ENCODE measurements around the gene EPG5.
"Not testable (repeated sequence)": the region's sequence is repeated elsewhere in the genome, so short reads cannot be mapped to it uniquely, and the experiment has no call there.

The EPG5 gene

GRCh38 chr18:45864081-45864480 is 103.0 kb downstream of the EPG5 start:
- DNase-seq, result no peak

GRCh38 chr18:45863469-45863868 is 103.7 kb downstream of the EPG5 start:
- DNase-seq, result no peak

- DNase-seq, result no peak
Measured at GRCh38 chr18:45861926-45862325, 105.2 kb downstream of the EPG5 start.

GRCh38 chr18:45860971-45861370 is 106.2 kb downstream of the EPG5 start:
- no peak for DNase-seq

DNA sequence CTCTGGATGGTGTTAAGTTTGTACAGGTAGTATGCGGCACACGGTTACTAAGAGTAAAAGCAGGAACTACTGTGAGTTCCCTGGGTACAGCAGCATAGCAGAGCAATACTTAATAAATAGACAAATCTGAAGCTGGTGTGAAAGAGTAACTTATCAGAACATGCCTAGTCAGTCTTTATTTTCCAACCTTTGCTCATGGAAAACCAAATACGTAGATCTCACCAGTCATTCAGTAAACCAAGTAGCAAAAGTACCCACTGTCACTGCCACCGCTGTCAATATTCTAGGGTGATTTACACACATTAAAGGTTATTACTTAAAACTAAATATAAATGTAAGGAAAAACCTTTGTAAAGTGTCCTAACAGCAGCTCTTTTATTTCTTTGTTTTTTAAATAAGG is 106.6 kb downstream of the EPG5 start:
- DNase-seq, result no peak

- DNase-seq, result no peak
Measured at GRCh38 chr18:45859334-45859733, 107.8 kb downstream of the EPG5 start.

DNA sequence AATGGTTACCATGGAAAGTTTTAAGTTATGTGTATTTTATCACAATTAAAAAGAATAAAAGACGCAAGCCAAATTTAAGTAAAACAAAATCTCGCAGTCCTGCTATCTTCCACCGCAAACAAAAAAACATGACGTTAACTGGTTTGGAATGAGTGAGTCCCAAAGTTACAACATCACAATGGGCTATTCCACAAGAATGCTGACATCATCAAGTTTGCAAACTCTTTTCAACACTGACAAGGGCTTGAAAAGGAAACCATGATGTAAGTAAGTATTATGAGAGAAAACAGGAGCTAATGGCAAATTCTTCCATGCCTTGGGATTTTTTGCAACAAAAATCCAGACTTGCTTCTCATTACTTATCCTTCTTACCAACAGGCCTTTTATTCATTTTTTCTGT is 110.6 kb downstream of the EPG5 start:
- DNase-seq, result no peak

- no peak for DNase-seq
Measured at GRCh38 chr18:45854036-45854586, 113.0 kb downstream of the EPG5 start.

DNA sequence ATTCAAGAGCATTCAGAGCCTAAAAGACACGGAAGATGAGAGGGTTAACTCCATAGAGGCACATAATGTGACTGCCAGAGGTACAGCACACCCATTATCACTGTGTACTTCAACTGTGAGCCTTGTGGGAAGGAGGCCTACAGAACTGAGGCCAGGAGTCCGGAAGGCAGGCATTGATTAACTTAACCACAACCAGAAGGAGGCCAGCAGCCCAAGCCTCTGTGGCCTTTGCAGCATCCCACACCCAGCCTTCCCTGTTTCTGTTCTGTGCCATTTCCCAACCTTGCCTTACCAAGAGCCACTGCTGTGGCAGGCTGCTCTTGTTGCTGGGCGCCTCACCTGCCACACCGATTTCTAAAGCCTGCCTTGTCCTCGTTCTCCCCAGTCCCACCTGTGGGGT is 114.5 kb downstream of the EPG5 start:
- no peak for DNase-seq

DNA sequence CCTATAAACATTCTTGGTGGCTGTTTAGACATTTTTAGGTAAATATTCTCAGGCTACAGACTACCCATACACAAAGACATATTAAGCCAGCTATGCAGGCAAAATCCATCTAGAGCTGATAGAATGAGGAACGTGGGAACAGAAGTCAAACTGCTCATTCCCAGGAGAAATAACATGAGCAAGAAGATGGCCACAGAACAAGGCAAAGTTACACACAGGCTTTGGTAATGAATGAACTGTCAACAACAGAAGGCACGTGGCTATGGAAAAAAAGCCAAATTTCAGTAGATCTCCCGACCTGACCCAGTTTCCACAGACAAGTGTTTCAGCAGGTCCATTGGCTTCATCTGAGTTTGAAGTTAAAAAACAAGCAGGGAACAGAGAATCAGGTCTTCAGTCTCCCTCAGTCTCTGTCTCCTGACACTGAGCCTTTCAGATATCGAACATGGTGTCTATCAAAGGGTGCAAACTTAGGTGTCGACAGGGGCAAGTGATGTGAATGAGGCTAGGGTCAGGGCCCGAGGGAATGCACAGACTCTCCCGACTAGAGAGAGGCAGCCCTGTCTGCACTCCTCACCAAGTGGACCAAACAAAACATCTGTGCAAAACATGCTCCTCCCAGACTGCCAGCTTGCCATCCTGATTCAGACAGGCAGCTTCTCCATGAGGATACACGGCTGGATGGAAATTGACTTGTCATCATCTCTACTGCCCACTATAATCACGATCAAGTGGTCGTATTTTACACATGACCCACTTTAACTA is 115.8 kb downstream of the EPG5 start:
- no peak for DNase-seq

GRCh38 chr18:45850021-45850420 is 117.1 kb downstream of the EPG5 start:
- DNase-seq, result no peak

- DNase-seq, result no peak
Measured at GRCh38 chr18:45849529-45849928, 117.6 kb downstream of the EPG5 start.

DNA sequence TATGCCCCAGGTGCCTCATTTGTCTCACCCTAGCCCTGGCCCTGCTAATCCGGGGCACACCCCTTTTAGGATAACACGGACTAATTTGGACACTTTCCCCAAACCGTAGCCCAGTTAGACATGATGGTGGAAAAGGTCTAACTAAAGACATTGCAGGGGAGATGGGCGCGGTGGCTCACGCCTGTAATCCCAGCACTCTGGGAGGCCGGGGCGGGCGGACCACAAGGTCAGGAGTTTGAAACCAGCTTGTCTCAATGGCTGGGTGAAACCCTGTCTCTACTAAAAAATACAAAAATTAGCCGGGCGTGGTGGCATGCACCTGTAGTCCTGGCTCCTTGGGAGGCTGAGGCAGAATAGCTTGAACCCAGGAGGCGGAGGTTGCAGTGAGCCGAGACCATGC is 118.5 kb downstream of the EPG5 start:
- not testable (repeated sequence) for DNase-seq

- no peak for DNase-seq
Measured at GRCh38 chr18:45847119-45847518, 120.0 kb downstream of the EPG5 start.

- no peak for DNase-seq
Measured at GRCh38 chr18:45845410-45845809, 121.7 kb downstream of the EPG5 start.

GRCh38 chr18:45844938-45845337 is 122.2 kb downstream of the EPG5 start:
- no peak for DNase-seq

DNA sequence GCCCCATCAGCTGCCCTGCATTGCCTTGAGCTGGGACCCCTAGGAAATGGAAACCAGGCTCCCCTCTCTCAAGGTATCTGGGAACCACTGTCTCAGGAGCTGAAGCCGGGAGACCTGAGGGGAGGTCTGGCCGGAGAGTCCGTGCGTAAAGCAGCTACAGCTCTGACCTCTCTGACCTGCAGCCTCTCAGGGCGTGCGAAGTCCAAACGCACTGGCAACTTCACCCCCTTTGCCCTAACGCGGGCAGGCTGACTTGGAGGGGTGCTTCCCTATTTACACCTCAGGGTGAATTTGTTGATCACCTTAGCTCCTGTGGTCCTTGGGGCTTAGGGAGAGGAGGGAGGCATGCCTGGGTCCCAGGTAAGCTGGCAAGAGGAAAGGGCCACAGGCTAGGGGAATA is 124.1 kb downstream of the EPG5 start:
- DNase-seq, result no peak

- no peak for DNase-seq
Measured at GRCh38 chr18:45841765-45842442, 125.2 kb downstream of the EPG5 start.

- DNase-seq, result no peak
Measured at GRCh38 chr18:45841060-45841764, 125.9 kb downstream of the EPG5 start.

GRCh38 chr18:45839414-45840395 is 127.4 kb downstream of the EPG5 start:
- DNase-seq, result no peak

DNA sequence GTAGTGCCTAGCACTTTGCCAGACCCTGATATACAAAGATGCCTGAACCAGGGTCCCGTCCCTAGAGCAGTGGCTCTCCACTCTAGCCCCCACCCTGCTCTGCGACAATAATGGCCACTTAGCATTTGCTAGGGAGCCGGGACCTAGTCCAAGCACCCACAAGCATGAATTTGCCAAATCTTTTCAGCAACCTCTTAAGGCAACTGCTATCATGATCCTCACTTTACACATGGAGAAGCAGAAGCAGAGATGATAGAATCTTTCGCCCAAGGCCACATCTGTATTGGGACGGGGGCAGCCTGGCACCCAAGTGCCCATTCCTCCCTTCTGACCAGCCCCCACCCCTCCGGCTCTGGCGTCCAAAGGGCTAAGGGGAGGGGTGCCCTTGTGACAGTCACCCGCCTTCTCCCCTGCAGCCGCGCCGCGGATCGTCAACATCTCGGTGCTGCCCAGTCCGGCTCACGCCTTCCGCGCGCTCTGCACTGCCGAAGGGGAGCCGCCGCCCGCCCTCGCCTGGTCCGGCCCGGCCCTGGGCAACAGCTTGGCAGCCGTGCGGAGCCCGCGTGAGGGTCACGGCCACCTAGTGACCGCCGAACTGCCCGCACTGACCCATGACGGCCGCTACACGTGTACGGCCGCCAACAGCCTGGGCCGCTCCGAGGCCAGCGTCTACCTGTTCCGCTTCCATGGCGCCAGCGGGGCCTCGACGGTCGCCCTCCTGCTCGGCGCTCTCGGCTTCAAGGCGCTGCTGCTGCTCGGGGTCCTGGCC is 128.6 kb downstream of the EPG5 start:
- no peak for DNase-seq

All from activated T-cell treated with anti-CD3 and anti-CD28 coated beads, Interleukin-2, amount 50 U/mL, for 1 hour (primary cell).